ENCODE measurements around the gene C12orf50.

GRCh38 chr12:88057994-88058718 lies 29.0 kb upstream of the C12orf50 start:
- no peak for TF ChIP-seq CTCF (IDR thresholded peaks at IDR 0.05 in 8 of 11, conservative IDR thresholded peaks at IDR 0.05 in 3 of 11)
- no peak for TF ChIP-seq POLR2AphosphoS5 (IDR thresholded peaks at IDR 0.05)

Data from spleen (tissue), 7 donors.